GM19351 (cell line): Measurements from ENCODE around the gene AOPEP.

Experiments used
- ATAC-seq: cut with Tn5 transposase; IDR thresholded peaks from one replicate; pipeline ENCODE4 v1.9.1; 2021; ENCODE audit warnings: mild to moderate bottlenecking, moderate library complexity; ENCODE audit not compliant: unreplicated experiment

Gene AOPEP

DNA sequence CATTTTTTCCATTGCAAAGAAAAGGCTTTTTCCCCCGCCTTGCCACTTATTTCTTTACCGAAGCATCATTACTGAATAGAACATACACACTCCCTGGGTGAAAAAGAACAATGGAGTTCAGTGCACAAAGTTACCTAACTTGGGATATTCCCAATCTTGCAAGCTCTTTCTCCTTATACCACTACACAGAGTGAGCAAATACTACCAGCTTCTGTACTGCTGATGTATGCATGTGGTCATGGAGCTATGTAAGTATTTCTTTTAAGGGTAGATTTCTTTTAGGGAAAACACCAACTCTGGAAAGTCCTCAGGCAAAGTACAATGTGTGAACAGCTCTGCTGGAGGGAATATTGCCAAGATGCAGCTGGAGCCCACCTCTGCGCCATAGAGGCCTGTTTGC, 81.1 kb downstream of the AOPEP start:
- ATAC-seq: no peak

DNA sequence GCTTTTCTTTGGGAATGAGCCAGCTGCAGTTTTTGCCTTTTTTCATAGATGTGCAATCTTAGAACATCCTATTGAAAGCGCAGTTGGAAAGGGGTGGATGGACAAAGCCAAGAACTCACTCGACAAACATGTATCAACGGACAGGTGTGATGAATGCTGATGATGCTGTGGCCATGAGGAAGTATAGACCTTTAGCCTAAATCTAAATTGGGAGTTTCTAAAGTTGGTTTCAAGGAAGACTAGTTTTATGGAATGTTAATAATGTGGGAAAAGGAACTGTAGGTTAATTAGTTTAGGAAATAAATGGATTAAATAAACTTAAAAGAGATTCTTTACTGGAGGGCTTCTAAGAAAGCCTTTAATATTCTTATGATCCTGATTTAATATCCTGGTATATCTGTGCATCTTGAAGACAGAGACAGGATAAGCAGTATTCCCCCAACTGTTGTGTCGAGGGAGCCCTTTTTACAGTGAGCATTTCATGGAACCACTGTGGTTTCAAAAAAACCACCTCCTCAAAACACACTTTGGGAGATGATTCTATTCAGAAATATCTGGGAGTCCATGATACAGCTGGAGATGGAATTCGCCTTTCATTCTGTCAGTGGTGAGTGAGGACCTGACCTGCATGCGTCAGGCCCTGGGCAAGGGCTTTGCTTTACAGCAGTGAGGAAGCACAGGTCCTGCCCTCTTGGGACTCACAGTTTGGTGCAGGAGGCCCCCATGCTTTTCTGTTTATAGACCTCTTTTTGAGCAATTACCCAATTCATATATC, 82.6 kb downstream of the AOPEP start:
- ATAC-seq: no peak

DNA sequence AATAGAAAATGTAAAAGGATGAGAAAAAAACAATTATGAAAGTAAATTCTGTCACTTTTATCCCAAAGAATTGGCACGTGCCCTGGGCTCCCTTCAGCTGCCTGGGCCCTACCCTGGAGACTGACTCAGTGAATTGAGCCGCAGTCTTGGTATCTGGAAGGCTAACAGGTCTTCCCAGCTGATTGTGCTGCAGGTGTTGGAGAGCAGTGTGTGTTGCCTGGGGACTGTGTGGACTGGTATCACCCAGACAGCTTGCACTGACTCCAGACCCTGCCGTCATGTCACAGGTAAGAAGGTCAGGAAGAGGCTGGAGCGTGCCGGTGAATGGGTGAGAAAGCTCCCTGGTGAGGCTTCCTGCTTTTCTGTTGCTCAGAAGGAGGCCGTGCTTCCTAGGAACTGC, 83.3 kb downstream of the AOPEP start:
- no peak for ATAC-seq

DNA sequence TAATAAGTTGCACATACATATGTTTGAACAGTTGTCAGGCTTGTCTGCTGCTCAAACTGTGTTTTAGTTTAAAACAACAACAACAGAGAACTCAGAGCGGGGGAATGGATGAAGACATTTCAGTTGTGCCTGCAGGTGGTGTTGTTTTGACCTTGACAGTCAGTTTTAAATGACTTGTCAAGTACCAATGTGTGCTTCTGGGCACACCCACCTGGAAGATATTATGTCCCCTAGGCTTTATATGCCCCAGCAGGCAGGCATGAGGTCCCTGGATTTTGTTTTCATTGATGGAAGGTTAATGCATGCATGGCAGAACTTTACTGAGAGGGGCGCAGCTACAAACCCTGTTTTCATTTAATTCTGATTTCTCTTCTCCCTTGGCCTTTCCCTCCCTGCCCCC, 84.6 kb downstream of the AOPEP start:
- ATAC-seq: no peak

DNA sequence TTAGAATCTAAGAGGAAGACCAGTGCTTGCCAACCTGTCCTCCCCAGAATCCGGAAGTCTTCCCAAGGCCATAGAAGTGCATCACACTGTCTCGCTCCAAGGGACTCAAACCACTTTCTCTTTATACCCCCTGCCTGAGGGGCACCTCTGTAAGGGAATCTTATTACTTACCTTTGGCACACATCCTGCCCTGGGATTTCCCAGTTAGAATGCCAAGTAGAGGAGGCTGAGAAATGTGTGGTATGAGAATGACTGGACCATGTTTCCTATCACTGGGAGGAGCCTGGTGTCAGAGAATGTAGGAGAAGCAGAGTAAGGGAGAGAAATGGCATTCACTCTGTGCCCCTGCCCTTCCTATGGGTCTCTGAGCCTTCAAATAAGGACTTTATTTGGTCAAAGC, 85.8 kb downstream of the AOPEP start:
- no peak for ATAC-seq

DNA sequence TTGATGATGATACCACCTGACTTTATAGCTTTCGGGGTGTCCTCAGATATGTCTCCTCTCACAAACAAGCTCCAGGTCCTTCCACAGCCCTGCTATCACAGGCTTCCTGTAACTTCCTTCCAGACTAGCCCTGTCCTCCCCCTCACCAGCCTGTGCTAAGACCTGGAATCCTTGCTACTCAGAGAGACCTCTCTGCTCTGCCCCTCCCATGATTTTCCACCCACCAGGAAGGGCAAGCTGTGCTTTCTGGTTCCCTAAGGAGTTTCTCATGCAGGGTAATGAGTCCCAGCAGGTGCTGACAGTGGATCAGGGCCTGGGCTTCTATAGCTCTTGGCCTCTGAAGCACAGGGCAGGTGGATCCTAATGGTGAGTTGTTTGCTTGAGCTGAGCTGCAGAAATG, 86.9 kb downstream of the AOPEP start:
- ATAC-seq: no peak

DNA sequence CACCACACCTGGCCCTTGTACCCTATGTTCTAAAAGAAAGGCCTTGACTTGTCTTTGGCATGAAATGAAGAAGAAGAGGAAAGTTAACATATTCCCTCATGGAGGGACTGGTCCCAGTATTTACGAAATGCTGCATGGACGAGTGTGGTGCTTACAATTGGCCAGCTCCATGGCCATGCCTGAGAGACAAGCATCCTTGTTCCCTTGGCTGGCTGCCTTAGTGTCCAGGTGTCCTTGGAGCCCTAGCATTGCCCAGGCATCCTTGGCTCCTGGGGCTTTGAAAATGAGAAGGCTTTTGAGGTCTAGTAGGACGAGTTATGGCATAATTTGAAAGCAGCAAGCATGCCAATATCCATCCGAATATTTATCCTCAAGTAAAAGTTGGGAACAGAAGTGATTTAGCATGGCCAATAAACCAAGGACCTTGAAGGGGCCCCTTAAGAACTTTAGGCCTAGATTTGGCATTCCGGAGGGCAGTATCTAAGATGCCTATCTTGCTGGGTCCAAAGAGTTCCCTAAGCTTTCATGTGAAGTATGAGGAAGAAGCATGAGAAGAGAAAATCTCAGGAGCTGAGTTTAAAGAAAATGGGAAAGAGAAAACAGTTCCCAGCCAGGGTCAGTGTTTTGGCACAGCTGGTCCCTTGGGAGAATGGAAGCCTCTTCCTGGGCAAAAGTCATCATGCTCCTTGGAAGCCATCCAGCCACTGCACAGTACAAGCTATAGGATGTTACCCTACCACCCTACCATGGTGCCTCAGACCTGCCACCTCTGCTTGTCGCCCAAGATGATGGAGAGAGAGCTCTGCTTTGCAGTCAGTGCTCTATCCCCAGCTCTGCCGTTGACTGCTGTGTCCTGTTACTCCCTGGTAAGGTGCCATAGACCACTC, 91.0 kb downstream of the AOPEP start:
- ATAC-seq: no peak

DNA sequence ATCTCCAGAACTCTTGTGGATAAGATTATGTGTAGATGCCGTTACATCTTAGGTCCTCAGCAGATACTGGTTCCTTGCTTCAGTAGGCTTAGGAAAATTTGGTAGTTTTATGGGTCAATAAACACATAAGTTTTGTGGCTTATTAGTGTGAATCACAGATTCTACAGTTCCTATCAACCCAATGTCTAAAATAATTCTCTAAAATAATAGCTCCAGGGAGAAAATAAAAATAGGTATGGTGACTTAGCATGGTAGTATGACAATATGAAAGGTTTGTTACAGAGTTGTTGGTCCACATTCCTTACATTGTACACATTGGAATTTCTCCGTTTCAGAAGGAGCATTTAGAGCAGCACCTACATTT, 91.7 kb downstream of the AOPEP start:
- ATAC-seq: no peak

DNA sequence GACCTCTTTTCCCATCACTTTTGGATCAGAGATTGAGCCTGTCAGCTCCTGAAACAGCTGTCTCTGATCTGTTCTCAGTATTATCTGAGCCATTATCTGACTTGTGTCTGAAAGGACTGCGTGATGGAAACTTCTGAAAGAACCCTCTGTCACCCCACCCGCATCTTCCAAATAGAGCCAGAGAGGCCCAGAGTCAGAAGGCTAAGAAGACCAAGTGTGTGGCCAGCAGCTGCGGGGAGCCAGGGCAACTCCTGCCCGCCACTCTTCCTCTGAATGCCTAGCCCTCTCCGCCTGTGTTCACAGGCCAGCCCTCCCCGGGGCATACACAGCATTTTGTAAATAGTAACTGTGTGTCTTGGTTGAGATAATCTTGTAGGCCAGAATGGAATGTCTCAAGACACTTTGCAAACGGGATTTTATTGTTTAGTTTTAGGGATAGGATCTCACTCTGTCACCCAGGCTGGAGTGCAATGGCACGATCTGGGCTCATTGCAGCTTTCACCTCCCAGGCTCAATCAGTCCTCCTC, 92.7 kb downstream of the AOPEP start:
- ATAC-seq: no peak

DNA sequence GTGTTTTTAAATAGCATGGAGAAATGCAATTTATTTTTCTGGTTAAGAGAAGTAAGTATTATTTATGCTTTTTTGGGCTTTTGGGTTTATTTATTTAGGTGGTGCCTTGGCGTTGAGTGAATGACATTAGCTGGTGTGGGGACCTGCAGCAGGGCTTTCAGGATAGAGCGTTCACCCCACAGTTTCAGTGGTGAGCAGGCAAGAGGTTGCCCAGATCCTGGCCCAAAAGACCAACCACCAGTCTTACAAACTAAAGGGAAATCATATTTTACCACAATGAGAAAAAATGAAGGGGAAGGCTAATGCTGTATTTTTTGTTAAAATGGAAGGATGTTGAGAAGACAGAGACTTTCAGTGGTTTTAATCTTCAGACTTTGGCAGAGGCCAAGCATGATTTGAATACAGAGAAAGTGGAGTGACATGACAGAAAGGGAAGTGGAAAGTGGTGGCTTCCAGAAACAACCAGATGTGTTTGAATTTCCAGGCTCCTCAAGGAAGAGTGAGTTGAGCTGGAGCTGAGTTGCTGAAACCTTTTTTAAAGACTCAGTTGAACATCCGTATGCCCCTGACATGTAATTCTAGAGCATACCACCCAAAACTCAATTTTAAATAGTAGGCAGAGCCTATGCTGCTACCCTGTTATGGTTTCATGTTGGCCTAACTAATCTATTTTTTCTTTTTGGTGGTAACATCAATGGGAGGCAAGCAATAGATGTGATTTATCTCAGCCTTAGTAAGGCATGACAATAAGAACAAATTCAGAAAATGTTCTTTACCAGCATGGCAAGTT, 94.8 kb downstream of the AOPEP start:
- ATAC-seq: peak; percentile 89

DNA sequence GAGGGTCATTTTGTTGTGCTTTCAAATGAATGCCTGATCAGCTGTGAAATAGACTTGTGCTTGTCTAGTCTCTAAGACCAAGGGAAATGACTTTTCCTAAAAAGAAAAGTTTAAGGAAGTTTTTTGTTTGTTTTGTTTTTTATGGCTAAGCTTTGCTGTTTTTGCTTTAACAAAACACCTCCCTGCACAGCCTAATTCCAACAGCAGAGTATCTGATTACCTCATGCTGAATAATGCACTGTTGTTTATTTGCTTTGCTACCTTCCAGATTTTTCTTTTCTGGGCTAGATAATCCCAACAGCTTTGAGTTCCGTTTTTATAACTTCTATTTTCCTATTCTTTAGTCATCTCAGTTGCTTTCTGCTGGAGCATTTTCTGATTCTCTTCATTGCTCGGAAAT, 95.8 kb downstream of the AOPEP start:
- no peak for ATAC-seq

DNA sequence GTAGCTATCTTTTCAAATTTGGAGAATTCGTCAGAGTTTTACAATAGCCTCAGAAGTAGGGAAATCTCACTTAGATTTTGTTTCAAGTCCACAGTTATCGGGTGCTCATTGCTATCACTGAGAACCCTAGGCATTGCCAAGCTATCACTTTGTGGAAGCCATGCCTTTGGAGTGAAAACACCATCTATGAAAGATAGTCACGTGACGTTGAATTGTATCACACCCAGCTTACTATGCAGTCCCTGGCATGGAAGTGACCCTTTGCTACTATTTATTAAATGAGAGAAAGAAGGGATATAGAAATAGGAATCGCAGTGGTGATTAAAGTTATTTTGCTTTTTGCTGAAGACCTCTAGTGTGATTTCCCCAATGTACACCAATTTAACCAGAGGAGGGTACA, 97.2 kb downstream of the AOPEP start:
- ATAC-seq: no peak

DNA sequence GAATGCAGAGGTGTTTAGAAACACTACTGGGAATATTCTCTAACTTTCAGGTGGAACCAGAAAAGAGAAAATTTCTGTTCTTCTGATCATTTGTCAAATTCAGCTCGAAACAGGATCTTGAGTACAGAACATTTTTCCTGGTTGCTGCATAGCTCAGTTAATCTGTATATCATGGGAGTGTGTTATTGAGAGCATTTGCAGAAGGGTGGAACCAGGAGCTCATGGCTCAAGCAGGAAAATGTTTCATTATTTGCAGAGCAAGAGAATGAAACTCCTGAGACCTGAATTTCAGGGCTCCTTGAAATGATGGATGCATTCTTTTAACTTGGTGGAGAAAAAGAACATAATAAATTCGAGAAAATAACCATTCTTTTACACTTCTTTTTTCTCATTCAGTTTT, 97.9 kb downstream of the AOPEP start:
- no peak for ATAC-seq

DNA sequence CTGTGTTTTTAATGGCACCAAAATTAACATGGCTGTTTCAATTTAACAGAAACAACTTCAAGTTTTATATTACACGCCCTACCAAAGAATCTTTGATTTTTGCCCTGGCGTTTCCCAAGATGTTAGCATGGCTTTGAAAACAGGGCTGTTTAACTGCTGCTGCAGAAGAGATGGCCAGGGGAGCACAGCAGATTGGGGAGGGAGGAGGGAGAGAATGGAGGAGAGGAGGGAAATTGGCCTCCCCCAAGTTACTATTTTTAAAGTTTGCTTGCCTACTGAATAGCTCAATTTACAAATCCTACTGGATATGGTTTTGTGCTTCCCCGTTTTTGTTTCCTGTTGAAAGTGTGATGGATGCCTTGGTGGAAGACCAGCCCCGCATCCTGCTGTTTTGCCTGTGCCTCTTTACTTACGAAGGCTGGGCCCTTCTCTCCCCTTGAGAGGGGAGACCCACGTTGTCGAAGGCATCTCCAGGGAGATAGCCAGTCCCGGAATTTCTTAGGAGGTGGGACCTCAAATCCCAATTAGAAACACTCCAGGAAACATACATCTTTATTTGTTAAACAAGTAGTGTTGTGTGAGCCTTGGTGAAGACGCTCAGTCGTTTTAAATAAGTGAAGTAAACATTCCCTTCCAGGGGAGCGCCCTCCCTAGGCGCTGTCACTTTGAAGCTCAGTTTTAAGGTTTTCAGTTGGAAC, 98.6 kb downstream of the AOPEP start:
- no peak for ATAC-seq

DNA sequence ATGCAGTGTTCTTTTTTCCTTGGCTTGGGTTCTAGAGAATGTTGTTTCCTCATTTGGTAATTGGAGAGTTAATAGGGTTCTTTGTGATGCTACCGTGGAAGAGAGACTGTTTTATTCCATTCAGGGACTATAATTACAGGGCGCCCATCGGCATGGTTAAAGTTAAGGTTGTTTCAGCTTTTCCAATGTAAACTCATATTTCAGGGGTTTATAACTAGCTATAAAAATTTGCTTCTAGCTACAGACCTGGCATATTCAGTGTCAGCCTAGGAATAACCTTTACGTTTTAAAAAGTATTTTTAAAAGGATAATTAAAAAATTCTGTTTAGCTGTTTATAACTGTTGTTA, 99.1 kb downstream of the AOPEP start:
- ATAC-seq: no peak

DNA sequence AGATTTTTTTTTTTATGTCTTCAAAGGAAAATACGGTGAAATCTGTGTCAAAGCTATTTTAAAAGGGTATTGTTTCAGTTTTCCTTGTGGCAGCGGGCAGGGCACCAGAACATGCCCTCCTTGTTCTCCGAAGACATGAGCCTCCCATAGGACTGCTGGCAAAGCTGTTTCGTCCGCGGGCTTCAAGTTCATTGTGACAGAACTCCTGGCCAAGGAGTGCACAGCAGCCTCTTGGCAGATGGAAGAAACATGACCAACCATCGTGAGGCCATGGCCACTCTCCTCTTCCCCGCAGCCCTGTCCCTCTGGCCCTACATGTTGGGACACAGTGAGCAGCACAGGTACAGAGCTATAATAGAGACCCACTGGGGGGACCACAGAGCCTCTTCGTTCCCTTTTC, 99.5 kb downstream of the AOPEP start:
- ATAC-seq: no peak

DNA sequence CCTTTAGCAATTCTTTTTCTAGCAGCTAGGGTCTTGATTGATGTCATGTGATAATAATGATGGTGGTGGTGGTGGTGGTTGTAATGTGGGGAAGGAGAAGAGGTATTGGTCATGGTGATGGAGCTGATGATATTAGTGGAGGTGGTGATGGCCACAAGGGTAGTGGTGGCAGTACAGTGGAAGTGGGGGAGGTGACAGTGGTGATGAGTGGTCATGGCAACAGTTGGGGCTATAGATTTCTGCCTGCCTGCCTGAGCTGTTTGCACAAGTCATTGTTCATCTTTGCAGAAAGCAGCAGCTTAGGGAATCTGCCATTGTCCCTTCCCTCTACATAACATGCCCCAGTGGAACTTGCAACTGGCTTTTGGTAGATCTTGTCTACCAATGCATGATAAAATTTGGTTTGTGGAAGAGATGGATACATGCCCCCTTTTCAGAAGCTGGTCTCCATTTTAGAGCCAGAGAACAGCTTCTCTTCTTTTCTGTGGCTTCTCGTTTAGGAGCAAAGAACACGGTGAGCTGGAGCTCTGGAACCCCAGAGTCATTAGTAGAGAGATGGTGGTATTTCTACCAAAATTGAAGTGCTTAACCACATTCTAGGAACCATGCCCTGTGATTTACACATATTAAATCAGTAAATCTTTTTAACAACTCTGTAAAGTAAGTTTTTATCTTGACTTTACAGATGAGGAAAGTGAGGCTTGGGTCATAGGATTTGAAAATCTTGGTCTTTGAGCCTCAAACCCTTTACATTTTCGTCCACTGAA, 100.3 kb downstream of the AOPEP start:
- ATAC-seq: no peak

DNA sequence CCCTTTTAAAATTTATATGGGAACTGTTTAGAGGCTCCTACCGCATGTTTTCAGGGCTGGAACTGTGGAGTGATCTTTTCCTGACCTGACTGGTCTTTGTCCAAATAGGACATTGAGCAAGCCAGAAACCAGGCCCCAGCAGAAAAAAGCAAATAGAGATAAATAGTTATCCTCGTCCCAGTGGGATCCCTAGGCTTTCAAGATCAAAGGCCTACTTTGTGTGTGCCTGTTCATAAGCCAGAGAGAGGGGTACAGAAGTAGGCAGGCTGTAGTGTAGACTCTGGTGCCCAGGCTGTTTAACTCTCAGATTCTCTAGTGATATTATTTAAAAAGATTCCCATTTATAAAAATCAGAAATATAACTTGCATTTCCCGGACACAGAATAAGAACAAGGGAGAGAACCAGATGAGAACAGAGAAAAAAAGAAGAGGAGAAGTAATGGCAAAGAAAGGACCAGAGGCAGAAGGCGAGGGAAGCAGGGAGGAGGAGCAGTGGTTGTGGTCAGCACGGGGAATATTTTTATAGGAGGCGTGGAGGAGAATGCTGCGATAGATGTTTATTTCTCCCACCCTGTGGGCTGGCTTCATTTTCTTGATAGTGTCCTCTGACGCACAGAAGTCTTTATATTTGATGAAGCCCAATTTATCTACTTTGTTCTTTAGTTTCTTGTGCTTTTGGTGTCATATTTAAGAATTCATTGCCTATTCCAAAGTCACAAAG, 101.2 kb downstream of the AOPEP start:
- ATAC-seq: no peak

DNA sequence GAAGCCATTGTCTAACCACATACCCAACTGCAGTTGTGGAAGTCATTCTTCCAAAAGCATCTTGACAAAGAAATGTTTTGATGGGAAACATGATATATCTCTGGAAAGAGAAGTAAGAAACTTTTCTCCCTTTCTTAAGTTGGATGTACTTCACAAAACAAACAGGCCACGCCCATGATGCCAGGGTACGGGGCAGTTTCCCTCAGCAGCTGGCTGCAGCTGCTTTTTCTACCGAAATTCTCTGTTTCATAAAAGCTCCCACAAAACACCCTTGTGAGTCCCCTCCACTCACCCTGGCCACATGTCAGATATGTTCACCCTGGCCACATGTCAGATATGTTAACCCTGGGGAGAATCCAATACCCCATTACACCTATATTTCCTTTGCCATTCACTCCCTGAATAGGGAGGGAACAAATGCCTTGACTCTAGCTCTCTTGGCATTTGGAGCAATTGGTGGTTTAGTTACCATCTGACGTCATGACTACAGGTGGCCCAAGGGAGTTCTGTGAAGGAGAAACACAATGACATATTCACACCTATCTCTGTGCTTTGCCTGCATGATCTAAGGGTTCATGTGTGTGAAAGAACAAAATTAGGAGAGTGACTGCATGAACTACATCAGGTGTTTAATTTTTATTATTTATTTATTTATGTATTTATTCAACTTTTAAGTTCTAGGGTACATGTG, 103.0 kb downstream of the AOPEP start:
- ATAC-seq: no peak
